OCI-LY3 (cell line): Measurements from ENCODE around the gene TMEM8B.

ENCODE experiments used
- EZH2phosphoT487 ChIP-seq: fragments of 200-600 bp; shearing (Covaris generic); IDR thresholded peaks from 2 replicates; pipeline ENCODE4 v1.6.1; 2018; ENCODE audit warnings: antibody characterized with exemption, mixed run types, low read depth
- TF ChIP-seq, protein P1 (sequence below): fragments of 200-600, 300-600 bp; sonication (generic); IDR thresholded peaks from 2 replicates; pipeline ENCODE4 v1.5.1; 2014; ENCODE audit warnings: antibody characterized with exemption, low read length, low read depth

DNA sequence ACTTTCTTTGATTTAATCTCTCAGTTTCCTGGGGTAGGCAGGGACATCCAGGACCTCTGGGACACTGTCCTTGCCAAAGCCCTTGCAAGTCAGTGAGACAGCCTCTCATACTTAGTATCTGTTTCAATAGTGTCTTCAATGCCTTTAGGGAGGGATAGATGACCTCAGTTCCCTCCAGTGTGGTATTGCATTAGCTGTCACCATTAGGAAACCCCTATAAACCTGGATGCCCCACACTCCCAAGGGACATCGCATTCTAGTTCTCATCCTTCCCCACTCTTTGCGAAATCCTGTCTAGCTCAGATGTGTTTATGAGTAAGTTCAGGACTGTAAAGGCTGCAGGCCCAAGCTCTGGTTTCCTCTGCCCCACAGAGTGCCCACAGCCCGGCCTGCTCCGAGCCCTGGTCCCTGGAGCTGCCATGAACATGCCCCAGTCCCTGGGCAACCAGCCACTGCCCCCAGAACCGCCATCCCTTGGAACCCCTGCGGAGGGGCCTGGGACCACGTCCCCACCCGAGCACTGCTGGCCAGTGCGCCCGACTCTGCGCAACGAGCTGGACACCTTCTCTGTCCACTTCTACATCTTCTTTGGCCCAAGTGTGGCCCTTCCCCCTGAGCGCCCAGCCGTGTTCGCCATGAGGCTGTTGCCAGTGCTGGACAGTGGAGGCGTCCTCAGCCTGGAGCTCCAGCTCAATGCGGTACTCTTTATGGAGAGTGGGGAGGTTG lies 13.2 kb downstream of the TMEM8B start:
- TF ChIP-seq, protein P1, sequence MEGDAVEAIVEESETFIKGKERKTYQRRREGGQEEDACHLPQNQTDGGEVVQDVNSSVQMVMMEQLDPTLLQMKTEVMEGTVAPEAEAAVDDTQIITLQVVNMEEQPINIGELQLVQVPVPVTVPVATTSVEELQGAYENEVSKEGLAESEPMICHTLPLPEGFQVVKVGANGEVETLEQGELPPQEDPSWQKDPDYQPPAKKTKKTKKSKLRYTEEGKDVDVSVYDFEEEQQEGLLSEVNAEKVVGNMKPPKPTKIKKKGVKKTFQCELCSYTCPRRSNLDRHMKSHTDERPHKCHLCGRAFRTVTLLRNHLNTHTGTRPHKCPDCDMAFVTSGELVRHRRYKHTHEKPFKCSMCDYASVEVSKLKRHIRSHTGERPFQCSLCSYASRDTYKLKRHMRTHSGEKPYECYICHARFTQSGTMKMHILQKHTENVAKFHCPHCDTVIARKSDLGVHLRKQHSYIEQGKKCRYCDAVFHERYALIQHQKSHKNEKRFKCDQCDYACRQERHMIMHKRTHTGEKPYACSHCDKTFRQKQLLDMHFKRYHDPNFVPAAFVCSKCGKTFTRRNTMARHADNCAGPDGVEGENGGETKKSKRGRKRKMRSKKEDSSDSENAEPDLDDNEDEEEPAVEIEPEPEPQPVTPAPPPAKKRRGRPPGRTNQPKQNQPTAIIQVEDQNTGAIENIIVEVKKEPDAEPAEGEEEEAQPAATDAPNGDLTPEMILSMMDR: no peak
- no peak for TF ChIP-seq EZH2phosphoT487
